ENCODE measurements around the gene FGF6. TPM values are rescaled to one million over a fixed set of nuclear protein-coding genes. Genes with fewer than 3 reads are reported as not detected.
"Not testable (repeated sequence)": the region's sequence is repeated elsewhere in the genome, so short reads cannot be mapped to it uniquely, and the experiment has no call there.

FGF6 gene
- total RNA-seq, 1 donor from 2014 or later, result not detected

DNA sequence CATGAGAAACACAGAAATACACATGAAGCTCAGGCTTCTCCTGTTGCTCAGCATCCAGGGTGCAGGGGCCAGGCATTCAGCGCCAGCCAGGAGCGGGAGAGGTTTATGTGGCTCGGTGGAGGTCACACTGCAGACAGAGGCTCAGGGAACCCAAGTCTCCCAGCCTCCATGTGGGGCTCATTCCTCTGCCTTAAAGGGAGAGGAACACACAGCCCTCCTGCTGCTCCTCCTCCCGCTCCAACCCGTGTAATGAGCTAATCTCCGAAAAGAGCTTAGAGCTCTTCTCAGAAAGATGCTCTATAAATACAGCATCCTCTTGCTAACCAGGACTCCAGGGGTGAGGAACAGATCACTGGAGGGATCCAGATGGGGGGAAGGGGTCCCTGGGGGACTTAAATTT lies 28.2 kb downstream of the FGF6 start:
- no peak overlapping the region for H3K4me3 ChIP-seq (ENCODE audit: low read depth, low read length)

GRCh38 chr12:4416276-4416675 lies 29.3 kb downstream of the FGF6 start:
- TF ChIP-seq, protein P1, sequence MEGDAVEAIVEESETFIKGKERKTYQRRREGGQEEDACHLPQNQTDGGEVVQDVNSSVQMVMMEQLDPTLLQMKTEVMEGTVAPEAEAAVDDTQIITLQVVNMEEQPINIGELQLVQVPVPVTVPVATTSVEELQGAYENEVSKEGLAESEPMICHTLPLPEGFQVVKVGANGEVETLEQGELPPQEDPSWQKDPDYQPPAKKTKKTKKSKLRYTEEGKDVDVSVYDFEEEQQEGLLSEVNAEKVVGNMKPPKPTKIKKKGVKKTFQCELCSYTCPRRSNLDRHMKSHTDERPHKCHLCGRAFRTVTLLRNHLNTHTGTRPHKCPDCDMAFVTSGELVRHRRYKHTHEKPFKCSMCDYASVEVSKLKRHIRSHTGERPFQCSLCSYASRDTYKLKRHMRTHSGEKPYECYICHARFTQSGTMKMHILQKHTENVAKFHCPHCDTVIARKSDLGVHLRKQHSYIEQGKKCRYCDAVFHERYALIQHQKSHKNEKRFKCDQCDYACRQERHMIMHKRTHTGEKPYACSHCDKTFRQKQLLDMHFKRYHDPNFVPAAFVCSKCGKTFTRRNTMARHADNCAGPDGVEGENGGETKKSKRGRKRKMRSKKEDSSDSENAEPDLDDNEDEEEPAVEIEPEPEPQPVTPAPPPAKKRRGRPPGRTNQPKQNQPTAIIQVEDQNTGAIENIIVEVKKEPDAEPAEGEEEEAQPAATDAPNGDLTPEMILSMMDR (IDR thresholded peaks at IDR 0.05; ENCODE audit: insufficient read depth, low read length, poor library complexity, severe bottlenecking), result no peak
- no peak for DNase-seq (ENCODE audit: low read depth)
- Histone ChIP-seq H3K36me3 (ENCODE audit: control insufficient read depth, insufficient read depth, low read length) (no peaks in the 10 kb centered on the region), H3K4me3 (ENCODE audit: low read depth, low read length) (no peak overlapping the region), H3K27me3 (ENCODE audit: control insufficient read depth, insufficient read depth, low read length) (peaks cover 5% of the 10 kb centered on the region)

More for the DNA sequence above, 28.2 kb downstream of the FGF6 start:
- Histone ChIP-seq H3K36me3 (ENCODE audit: control insufficient read depth, insufficient read depth, low read length) (no peaks in the 10 kb centered on the region), H3K27me3 (ENCODE audit: control insufficient read depth, insufficient read depth, low read length) (peaks cover 5% of the 10 kb centered on the region)
- TF ChIP-seq, protein P1 (IDR thresholded peaks at IDR 0.05; ENCODE audit: insufficient read depth, low read length, poor library complexity, severe bottlenecking), result no peak
- DNase-seq (ENCODE audit: low read depth), result no peak

DNA sequence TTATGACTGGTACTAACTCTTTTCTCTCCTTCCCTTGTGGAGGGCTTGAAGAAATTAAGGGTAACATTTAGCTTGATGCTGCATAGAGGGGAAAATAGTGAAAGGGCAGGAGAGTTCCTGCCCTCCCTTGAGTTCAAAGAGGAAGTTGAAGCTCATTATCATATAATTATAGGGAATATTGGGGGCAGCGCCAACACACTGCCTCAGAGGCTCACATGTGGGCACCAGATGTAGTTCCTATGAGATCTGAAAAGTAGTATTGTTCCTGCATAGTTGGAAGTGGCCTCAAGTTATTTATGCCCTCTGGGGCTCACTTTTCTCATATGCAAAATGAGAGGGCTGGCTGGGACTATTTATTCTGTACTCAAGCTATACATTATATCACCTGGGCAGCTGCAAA lies 33.1 kb downstream of the FGF6 start:
- TF ChIP-seq, protein P1 (IDR thresholded peaks at IDR 0.05; ENCODE audit: insufficient read depth, low read length, poor library complexity, severe bottlenecking), result no peak
- no peak for DNase-seq (ENCODE audit: low read depth)
- no peaks in the 10 kb centered on the region for H3K36me3 ChIP-seq (ENCODE audit: control insufficient read depth, insufficient read depth, low read length)
- H3K4me3 ChIP-seq (ENCODE audit: low read depth, low read length), result no peak overlapping the region
- peaks cover 5% of the 10 kb centered on the region for H3K27me3 ChIP-seq (ENCODE audit: control insufficient read depth, insufficient read depth, low read length)

DNA sequence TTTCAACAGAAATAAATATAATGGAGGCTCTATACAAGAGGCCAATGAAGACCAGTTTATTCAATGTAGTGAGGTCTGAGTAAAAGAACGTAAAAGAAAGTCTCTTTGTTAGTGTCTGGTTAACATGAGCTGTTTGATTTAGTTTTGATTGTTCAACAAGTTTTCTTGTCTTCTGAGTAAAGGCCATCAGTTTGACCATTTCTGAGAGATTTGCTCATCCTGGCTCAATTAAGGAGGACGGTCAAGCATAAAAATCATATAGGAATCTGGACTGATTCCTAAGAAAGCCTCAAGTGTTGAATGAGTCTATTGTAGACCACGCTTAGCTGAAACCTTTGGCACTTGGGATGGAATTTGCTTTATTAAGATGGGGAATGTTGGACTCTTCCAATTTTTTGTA lies 33.6 kb downstream of the FGF6 start:
- peaks cover 2% of the 10 kb centered on the region for H3K27me3 ChIP-seq (ENCODE audit: control insufficient read depth, insufficient read depth, low read length)
- DNase-seq (ENCODE audit: low read depth), result no peak
- TF ChIP-seq, protein P1 (IDR thresholded peaks at IDR 0.05; ENCODE audit: insufficient read depth, low read length, poor library complexity, severe bottlenecking), result no peak
- H3K36me3 ChIP-seq (ENCODE audit: control insufficient read depth, insufficient read depth, low read length), result no peaks in the 10 kb centered on the region
- H3K4me3 ChIP-seq (ENCODE audit: low read depth, low read length), result no peak overlapping the region

DNA sequence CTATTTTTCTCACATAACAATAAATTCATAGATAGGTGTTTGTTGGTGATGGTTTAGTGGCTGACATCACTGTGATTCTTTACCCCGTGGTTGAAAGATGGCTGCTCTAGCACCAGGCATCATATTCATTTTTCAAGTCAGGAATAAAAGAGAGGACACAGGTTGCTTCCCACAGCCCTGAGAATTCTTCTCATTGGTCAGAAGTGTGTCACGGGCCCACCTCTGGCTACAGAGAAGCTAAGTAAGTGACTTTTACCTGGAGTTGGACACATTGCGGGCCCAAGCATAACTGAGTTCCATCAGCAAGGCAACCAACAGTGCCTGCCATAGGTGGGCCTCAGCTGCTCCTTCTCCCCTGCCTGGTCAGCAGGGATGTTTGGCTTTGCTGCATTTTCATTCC lies 38.5 kb downstream of the FGF6 start:
- Histone ChIP-seq H3K4me3 (ENCODE audit: low read depth, low read length) (no peak overlapping the region), H3K36me3 (ENCODE audit: control insufficient read depth, insufficient read depth, low read length) (no peaks in the 10 kb centered on the region), H3K27me3 (ENCODE audit: control insufficient read depth, insufficient read depth, low read length) (no peaks in the 10 kb centered on the region)
- DNase-seq (ENCODE audit: low read depth), result no peak
- TF ChIP-seq, protein P1 (IDR thresholded peaks at IDR 0.05; ENCODE audit: insufficient read depth, low read length, poor library complexity, severe bottlenecking), result no peak

DNA sequence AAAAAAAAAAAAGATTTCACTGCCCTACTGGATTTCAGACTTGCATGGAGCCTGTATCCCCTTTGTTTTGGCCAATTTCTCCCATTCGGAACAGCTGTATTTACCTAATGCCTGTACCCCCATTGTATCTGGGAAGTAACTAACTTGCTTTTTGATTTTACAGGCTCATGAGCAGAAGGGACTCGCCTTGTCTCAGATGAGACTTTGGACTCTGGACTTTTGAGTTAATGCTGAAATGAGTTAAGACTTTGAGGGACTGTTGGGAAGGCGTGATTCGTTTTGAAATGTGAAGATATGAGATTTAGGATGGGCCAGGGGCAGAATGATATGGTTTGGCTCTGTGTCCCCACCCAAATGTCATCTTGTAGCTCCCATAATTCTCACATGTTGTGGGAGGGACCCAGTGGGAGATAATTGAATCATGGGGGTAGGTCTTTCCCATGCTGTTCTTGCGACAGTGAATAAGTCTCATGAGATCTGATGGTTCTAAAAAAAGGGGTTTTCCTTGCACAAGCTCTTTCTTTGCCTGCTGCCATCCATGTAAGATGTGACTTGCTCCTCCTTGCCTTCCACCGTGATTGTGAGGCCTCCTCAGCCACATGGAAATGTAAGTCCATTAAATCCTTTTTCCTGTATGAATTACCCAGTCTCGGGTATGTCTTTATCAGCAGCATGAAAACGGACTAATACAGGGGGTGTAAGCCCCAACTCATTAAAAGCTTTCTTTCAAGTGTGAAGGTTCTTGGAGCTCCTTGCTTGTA lies 40.6 kb downstream of the FGF6 start:
- not testable (repeated sequence) for H3K4me3 ChIP-seq (ENCODE audit: low read depth, low read length); H3K27me3 ChIP-seq (ENCODE audit: control insufficient read depth, insufficient read depth, low read length); DNase-seq (ENCODE audit: low read depth); H3K36me3 ChIP-seq (ENCODE audit: control insufficient read depth, insufficient read depth, low read length)

Data from kidney epithelial cell (primary cell).